ENCODE results near the gene PKN2. TPM values are rescaled to one million over a fixed set of nuclear protein-coding genes. Genes with fewer than 3 reads are reported as not detected.

The PKN2 gene
- total RNA-seq, 1 donor from 2014 or later: 65.1 TPM

- Mint-ChIP-seq H3K36me3 (peaks cover 51% of the 10 kb centered on the region), H3K4me1 (peaks cover 5% of the 10 kb centered on the region), H3K9me3 (peaks cover 4% of the 10 kb centered on the region), H3K27me3 (ENCODE audit: low read depth) (no peaks in the 10 kb centered on the region), H3K4me3 (no peak overlapping the region), H3K27ac (no peak overlapping the region)
- TF ChIP-seq, protein P1, sequence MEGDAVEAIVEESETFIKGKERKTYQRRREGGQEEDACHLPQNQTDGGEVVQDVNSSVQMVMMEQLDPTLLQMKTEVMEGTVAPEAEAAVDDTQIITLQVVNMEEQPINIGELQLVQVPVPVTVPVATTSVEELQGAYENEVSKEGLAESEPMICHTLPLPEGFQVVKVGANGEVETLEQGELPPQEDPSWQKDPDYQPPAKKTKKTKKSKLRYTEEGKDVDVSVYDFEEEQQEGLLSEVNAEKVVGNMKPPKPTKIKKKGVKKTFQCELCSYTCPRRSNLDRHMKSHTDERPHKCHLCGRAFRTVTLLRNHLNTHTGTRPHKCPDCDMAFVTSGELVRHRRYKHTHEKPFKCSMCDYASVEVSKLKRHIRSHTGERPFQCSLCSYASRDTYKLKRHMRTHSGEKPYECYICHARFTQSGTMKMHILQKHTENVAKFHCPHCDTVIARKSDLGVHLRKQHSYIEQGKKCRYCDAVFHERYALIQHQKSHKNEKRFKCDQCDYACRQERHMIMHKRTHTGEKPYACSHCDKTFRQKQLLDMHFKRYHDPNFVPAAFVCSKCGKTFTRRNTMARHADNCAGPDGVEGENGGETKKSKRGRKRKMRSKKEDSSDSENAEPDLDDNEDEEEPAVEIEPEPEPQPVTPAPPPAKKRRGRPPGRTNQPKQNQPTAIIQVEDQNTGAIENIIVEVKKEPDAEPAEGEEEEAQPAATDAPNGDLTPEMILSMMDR (IDR thresholded peaks at IDR 0.05; ENCODE audit: unreplicated experiment): no peak
- no peak for DNase-seq (ENCODE audit: low spot score in 2 of 2, unreplicated experiment in 2 of 2)
These were observed 93.6 kb downstream of the PKN2 start for GRCh38 chr1:88777604-88778149.

GRCh38 chr1:88779880-88780279, 95.8 kb downstream of the PKN2 start:
- Mint-ChIP-seq H3K27ac (no peak overlapping the region), H3K36me3 (peaks cover 40% of the 10 kb centered on the region), H3K9me3 (peaks cover 4% of the 10 kb centered on the region), H3K4me1 (no peaks in the 10 kb centered on the region), H3K4me3 (no peak overlapping the region), H3K27me3 (ENCODE audit: low read depth) (no peaks in the 10 kb centered on the region)
- TF ChIP-seq, protein P1 (IDR thresholded peaks at IDR 0.05; ENCODE audit: unreplicated experiment): no peak
- DNase-seq (ENCODE audit: low spot score in 2 of 2, unreplicated experiment in 2 of 2): no peak

- Mint-ChIP-seq H3K9me3 (no peaks in the 10 kb centered on the region), H3K4me3 (no peak overlapping the region), H3K36me3 (peaks cover 37% of the 10 kb centered on the region), H3K4me1 (no peaks in the 10 kb centered on the region), H3K27me3 (ENCODE audit: low read depth) (no peaks in the 10 kb centered on the region), H3K27ac (no peak overlapping the region)
- DNase-seq (ENCODE audit: low spot score in 2 of 2, unreplicated experiment in 2 of 2): no peak
- TF ChIP-seq, protein P1 (IDR thresholded peaks at IDR 0.05; ENCODE audit: unreplicated experiment): no peak
These were observed 96.4 kb downstream of the PKN2 start for GRCh38 chr1:88780485-88780884.

- Mint-ChIP-seq H3K4me3 (no peak overlapping the region), H3K36me3 (peaks cover 24% of the 10 kb centered on the region), H3K4me1 (no peaks in the 10 kb centered on the region), H3K9me3 (no peaks in the 10 kb centered on the region), H3K27me3 (ENCODE audit: low read depth) (no peaks in the 10 kb centered on the region), H3K27ac (no peak overlapping the region)
- DNase-seq (ENCODE audit: low spot score in 2 of 2, unreplicated experiment in 2 of 2): no peak
- TF ChIP-seq, protein P1 (IDR thresholded peaks at IDR 0.05; ENCODE audit: unreplicated experiment): no peak
These were observed 99.1 kb downstream of the PKN2 start for GRCh38 chr1:88783145-88783544.

- peaks cover 24% of the 10 kb centered on the region for H3K36me3 Mint-ChIP-seq
- H3K4me1 Mint-ChIP-seq: no peaks in the 10 kb centered on the region
- TF ChIP-seq, protein P1 (IDR thresholded peaks at IDR 0.05; ENCODE audit: unreplicated experiment): no peak
- no peaks in the 10 kb centered on the region for H3K27me3 Mint-ChIP-seq (ENCODE audit: low read depth)
- no peak overlapping the region for H3K27ac Mint-ChIP-seq
- no peak overlapping the region for H3K4me3 Mint-ChIP-seq
- DNase-seq (ENCODE audit: low spot score in 2 of 2, unreplicated experiment in 2 of 2): no peak
- no peaks in the 10 kb centered on the region for H3K9me3 Mint-ChIP-seq
These were observed 100.5 kb downstream of the PKN2 start for GRCh38 chr1:88784551-88784950.
